HG03039 (cell line): ENCODE measurements around the gene TREM1.
"Not testable (repeated sequence)": the region's sequence is repeated elsewhere in the genome, so short reads cannot be mapped to it uniquely, and the experiment has no call there.

Source experiments
- ATAC-seq: cut with Tn5 transposase; IDR thresholded peaks from one replicate; pipeline ENCODE4 v1.9.1; 2021; ENCODE audit warnings: mild to moderate bottlenecking, moderate library complexity; ENCODE audit not compliant: unreplicated experiment

Gene TREM1

GRCh38 chr6:41297248-41297647, 10.8 kb upstream of the TREM1 start:
- ATAC-seq: not testable (repeated sequence)

GRCh38 chr6:41294214-41294872, 7.9 kb upstream of the TREM1 start:
- ATAC-seq: no peak

- no peak for ATAC-seq
These were observed 5.2 kb upstream of the TREM1 start for GRCh38 chr6:41291717-41292116.

- ATAC-seq: no peak
These were observed 3.3 kb upstream of the TREM1 start for GRCh38 chr6:41289815-41290214.

GRCh38 chr6:41288754-41289129, 2.3 kb upstream of the TREM1 start:
- no peak for ATAC-seq

- no peak for ATAC-seq
These were observed 1.7 kb upstream of the TREM1 start for GRCh38 chr6:41288030-41288753.

- ATAC-seq: no peak
These were observed 1.8 kb downstream of the TREM1 start for GRCh38 chr6:41284726-41285125.

GRCh38 chr6:41283600-41283999, 2.9 kb downstream of the TREM1 start:
- no peak for ATAC-seq

- no peak for ATAC-seq
These were observed 6.0 kb downstream of the TREM1 start for GRCh38 chr6:41280381-41281057.

- no peak for ATAC-seq
These were observed 7.6 kb downstream of the TREM1 start for GRCh38 chr6:41278699-41279405.

- no peak for ATAC-seq
These were observed 8.9 kb downstream of the TREM1 start for GRCh38 chr6:41277605-41278004.

GRCh38 chr6:41275489-41275888, 11.0 kb downstream of the TREM1 start:
- ATAC-seq: no peak

- no peak for ATAC-seq
These were observed 12.2 kb downstream of the TREM1 start for GRCh38 chr6:41274256-41274655.

GRCh38 chr6:41273714-41274113, 12.8 kb downstream of the TREM1 start:
- ATAC-seq: no peak

GRCh38 chr6:41272591-41273240, 13.8 kb downstream of the TREM1 start:
- no peak for ATAC-seq

GRCh38 chr6:41271901-41272395, 14.5 kb downstream of the TREM1 start:
- ATAC-seq: no peak

- ATAC-seq: no peak
These were observed 16.8 kb downstream of the TREM1 start for GRCh38 chr6:41269716-41270115.

- no peak for ATAC-seq
These were observed 17.3 kb downstream of the TREM1 start for GRCh38 chr6:41269166-41269565.

- no peak for ATAC-seq
These were observed 18.0 kb downstream of the TREM1 start for GRCh38 chr6:41268478-41268877.

- no peak for ATAC-seq
These were observed 19.9 kb downstream of the TREM1 start for GRCh38 chr6:41266541-41266940.

GRCh38 chr6:41263267-41263666, 23.2 kb downstream of the TREM1 start:
- no peak for ATAC-seq
